ENCODE measurements around the gene LGR4. TPM values are rescaled to one million over a fixed set of nuclear protein-coding genes. Genes with fewer than 3 reads are reported as not detected.

The LGR4 gene
- total and polyA plus RNA-seq, 2 of the 13 experiments (the other 11 are each of a cell fraction or from before 2014, with no cell fraction given) = 42.1 to 68.7 TPM

DNA sequence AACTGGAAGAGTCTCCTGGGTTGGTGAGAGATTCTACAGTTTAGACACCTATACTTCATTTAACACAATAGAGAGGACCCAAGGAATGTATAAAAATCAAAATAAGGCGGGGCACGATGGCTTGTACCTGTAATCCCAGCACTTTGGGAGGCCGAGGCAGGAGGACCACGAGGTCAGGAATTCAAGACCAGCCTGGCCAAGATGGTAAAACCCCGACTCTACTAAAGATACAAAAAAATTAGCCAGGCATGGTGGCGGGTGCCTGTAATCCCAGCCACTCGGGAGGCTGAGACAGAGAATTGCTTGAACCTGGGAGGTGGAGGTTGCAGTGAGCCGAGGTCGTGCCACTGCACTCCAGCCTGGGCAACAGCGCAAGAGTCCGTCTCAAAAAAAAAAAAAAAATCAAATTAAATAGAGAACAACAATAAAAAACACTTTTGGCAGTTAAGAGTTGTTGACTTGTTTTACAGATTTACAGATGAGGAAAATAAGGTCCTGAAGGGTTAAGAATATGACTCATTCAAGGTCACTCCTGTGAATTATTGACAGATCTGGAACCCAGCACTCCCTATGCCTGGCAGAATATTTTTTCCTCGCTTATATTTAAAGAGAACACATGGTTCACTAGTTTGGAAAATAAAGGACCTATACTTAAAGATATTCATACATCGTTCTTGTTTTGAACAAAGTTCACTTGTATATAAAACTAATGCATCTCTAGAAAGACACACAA lies 5.2 kb downstream of the LGR4 start (continued):
- TF ChIP-seq, protein P1, sequence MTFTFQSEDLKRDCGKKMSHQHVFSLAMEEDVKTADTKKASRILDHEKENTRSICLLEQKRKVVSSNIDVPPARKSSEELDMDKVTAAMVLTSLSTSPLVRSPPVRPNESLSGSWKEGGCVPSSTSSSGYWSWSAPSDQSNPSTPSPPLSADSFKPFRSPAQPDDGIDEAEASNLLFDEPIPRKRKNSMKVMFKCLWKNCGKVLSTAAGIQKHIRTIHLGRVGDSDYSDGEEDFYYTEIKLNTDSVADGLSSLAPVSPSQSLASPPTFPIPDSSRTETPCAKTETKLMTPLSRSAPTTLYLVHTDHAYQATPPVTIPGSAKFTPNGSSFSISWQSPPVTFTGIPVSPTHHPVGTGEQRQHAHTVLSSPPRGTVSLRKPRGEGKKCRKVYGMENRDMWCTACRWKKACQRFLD (CRISPR knock-in tag; IDR thresholded peaks at IDR 0.05; ENCODE audit: borderline replicate concordance) = no peak
- TF ChIP-seq FOSL1 (CRISPR knock-in tag; IDR thresholded peaks at IDR 0.05; ENCODE audit: borderline replicate concordance) = peak; percentile 89
- TF ChIP-seq ZNF652 (CRISPR knock-in tag; IDR thresholded peaks at IDR 0.05; ENCODE audit: borderline replicate concordance, low read depth) = peak; percentile 97
- TF ChIP-seq NCOA2 (CRISPR knock-in tag; IDR thresholded peaks at IDR 0.05) = peak; percentile 63
- TF ChIP-seq, protein P2, sequence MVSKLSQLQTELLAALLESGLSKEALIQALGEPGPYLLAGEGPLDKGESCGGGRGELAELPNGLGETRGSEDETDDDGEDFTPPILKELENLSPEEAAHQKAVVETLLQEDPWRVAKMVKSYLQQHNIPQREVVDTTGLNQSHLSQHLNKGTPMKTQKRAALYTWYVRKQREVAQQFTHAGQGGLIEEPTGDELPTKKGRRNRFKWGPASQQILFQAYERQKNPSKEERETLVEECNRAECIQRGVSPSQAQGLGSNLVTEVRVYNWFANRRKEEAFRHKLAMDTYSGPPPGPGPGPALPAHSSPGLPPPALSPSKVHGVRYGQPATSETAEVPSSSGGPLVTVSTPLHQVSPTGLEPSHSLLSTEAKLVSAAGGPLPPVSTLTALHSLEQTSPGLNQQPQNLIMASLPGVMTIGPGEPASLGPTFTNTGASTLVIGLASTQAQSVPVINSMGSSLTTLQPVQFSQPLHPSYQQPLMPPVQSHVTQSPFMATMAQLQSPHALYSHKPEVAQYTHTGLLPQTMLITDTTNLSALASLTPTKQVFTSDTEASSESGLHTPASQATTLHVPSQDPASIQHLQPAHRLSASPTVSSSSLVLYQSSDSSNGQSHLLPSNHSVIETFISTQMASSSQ (IDR thresholded peaks at IDR 0.05; ENCODE audit: low read depth) = peak; percentile 94
- TF ChIP-seq, protein P2 (CRISPR knock-in tag; IDR thresholded peaks at IDR 0.05; ENCODE audit: borderline replicate concordance) = peak; percentile 93
- TF ChIP-seq ZMYM3 (CRISPR knock-in tag; IDR thresholded peaks at IDR 0.05) = peak; percentile 74
- TF ChIP-seq, protein P3, sequence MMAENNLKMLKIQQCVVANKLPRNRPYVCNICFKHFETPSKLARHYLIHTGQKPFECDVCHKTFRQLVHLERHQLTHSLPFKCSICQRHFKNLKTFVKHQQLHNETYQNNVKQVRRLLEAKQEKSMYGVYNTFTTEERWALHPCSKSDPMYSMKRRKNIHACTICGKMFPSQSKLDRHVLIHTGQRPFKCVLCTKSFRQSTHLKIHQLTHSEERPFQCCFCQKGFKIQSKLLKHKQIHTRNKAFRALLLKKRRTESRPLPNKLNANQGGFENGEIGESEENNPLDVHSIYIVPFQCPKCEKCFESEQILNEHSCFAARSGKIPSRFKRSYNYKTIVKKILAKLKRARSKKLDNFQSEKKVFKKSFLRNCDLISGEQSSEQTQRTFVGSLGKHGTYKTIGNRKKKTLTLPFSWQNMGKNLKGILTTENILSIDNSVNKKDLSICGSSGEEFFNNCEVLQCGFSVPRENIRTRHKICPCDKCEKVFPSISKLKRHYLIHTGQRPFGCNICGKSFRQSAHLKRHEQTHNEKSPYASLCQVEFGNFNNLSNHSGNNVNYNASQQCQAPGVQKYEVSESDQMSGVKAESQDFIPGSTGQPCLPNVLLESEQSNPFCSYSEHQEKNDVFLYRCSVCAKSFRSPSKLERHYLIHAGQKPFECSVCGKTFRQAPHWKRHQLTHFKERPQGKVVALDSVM (CRISPR knock-in tag; IDR thresholded peaks at IDR 0.05) = peak; percentile 54; the same call in 1 of the 2 replicates
- TF ChIP-seq ZNF232 (CRISPR knock-in tag; IDR thresholded peaks at IDR 0.05; ENCODE audit: borderline replicate concordance) = no peak
- TF ChIP-seq NFIC (IDR thresholded peaks at IDR 0.05; ENCODE audit: low read length) = peak; percentile 71; the same call in 1 of the 2 replicates
- TF ChIP-seq, protein P4, sequence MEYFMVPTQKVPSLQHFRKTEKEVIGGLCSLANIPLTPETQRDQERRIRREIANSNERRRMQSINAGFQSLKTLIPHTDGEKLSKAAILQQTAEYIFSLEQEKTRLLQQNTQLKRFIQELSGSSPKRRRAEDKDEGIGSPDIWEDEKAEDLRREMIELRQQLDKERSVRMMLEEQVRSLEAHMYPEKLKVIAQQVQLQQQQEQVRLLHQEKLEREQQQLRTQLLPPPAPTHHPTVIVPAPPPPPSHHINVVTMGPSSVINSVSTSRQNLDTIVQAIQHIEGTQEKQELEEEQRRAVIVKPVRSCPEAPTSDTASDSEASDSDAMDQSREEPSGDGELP (IDR thresholded peaks at IDR 0.05; ENCODE audit: borderline replicate concordance, low read depth) = peak; percentile 32; the same call in 1 of the 2 replicates
- TF ChIP-seq PHF21A (CRISPR knock-in tag; IDR thresholded peaks at IDR 0.05) = 0 out of 2 replicates have a peak, but pooled peaks have one; percentile 25
- peak; percentile 90 for TF ChIP-seq ZNF460 (CRISPR knock-in tag; IDR thresholded peaks at IDR 0.05; ENCODE audit: borderline replicate concordance)
- TF ChIP-seq, protein P5, sequence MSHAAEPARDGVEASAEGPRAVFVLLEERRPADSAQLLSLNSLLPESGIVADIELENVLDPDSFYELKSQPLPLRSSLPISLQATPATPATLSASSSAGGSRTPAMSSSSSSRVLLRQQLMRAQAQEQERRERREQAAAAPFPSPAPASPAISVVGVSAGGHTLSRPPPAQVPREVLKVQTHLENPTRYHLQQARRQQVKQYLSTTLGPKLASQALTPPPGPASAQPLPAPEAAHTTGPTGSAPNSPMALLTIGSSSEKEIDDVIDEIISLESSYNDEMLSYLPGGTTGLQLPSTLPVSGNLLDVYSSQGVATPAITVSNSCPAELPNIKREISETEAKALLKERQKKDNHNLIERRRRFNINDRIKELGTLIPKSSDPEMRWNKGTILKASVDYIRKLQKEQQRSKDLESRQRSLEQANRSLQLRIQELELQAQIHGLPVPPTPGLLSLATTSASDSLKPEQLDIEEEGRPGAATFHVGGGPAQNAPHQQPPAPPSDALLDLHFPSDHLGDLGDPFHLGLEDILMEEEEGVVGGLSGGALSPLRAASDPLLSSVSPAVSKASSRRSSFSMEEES (CRISPR knock-in tag; IDR thresholded peaks at IDR 0.05) = 0 out of 2 replicates have a peak, but pooled peaks have one; percentile 27
- TF ChIP-seq, protein P6, sequence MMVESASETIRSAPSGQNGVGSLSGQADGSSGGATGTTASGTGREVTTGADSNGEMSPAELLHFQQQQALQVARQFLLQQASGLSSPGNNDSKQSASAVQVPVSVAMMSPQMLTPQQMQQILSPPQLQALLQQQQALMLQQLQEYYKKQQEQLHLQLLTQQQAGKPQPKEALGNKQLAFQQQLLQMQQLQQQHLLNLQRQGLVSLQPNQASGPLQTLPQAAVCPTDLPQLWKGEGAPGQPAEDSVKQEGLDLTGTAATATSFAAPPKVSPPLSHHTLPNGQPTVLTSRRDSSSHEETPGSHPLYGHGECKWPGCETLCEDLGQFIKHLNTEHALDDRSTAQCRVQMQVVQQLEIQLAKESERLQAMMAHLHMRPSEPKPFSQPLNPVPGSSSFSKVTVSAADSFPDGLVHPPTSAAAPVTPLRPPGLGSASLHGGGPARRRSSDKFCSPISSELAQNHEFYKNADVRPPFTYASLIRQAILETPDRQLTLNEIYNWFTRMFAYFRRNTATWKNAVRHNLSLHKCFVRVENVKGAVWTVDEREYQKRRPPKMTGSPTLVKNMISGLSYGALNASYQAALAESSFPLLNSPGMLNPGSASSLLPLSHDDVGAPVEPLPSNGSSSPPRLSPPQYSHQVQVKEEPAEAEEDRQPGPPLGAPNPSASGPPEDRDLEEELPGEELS (CRISPR knock-in tag; IDR thresholded peaks at IDR 0.05) = peak; percentile 78
- no peak for TF ChIP-seq SOX6 (IDR thresholded peaks at IDR 0.05)
- TF ChIP-seq SOX6 (CRISPR knock-in tag; IDR thresholded peaks at IDR 0.05) = peak; percentile 23; the same call in 1 of the 2 replicates

Measured in HepG2 (cell line).